HepG2 (cell line): ENCODE measurements around the gene KSR1. TPM values are rescaled to one million over a fixed set of nuclear protein-coding genes. Genes with fewer than 3 reads are reported as not detected.

Experiments used
- ATAC-seq: fragments of 200-7000 bp; cut with Tn5 transposase; 3 replicates; pipeline ENCODE4 v1.9.1; 2020; ENCODE audit warnings: mild to moderate bottlenecking, moderate library complexity
- BruUV-seq: library from RNA; stranded (reverse); fragments of 400-500 nt; replicated peaks from 2 replicates; lab custom pipeline; 2021; lab: Mats Ljungman, UMichigan
- CTCF ChIA-PET: fragments of 300-600 bp; formaldehyde crosslinking; extraction: SDS; loops from one replicate; lab custom pipeline; 2021; ENCODE audit warnings: low total read pairs, inconsistent platforms, low intra/inter-chr PET ratio; lab: Yijun Ruan, JAX
- POLR2A ChIA-PET: fragments of 350-600 bp; sonication (Branson Sonifier 250); formaldehyde crosslinking; loops from one replicate; lab custom pipeline; 2020; ENCODE audit warnings: antibody characterized with exemption, inconsistent platforms; lab: Yijun Ruan, JAX
- DNase-seq: peaks from one replicate; pipeline ENCODE4 v3.0.0-alpha.2; 2015; ENCODE audit warnings: low spot score
- FAIRE-seq: peaks from 3 replicates; lab custom pipeline; 2011; peaks lifted over from hg19 to GRCh38; lab: Jason Lieb, UNC
- H2AFZ ChIP-seq: one replicate; pipeline ENCODE4 v1.6.1; 2011; ENCODE audit warnings: low read length, inconsistent platforms
- H3K27ac ChIP-seq: fragments of 300-600 bp; 3 replicates; pipeline ENCODE4 v1.8.0; 2011; ENCODE audit warnings: mixed run types, mild to moderate bottlenecking, mixed read lengths, low read length, inconsistent platforms; ENCODE audit not compliant: insufficient read depth; ENCODE audit errors: extremely low read length
- H3K27me3 ChIP-seq, 2 experiments: fragments of 200-600 bp in 1 of 2; 2 replicates in 1 of 2; 3 replicates in 1 of 2; pipeline versions ENCODE4 v1.6.0 to v1.8.0; 2011; ENCODE audit warnings: low read length in 2 of 2, mild to moderate bottlenecking in 2 of 2, moderate library complexity in 2 of 2, inconsistent platforms in 1 of 2; ENCODE audit not compliant: insufficient read depth in 2 of 2, control insufficient read depth in 1 of 2
- H3K36me3 ChIP-seq, 2 experiments: fragments of 200-600 bp in 1 of 2; replicated peaks in 1 of 2; 2 replicates in 1 of 2; 3 replicates in 1 of 2; pipeline versions ENCODE4 v1.5.1 to v1.8.0; 2011; ENCODE audit warnings: low read length in 2 of 2, inconsistent platforms in 1 of 2; ENCODE audit not compliant: insufficient read depth in 2 of 2, control insufficient read depth in 1 of 2
- H3K4me1 ChIP-seq: 2 replicates; pipeline ENCODE4 v1.5.1; 2012; ENCODE audit warnings: low read length, inconsistent platforms; ENCODE audit not compliant: insufficient read depth
- H3K4me2 ChIP-seq: 2 replicates; pipeline ENCODE4 v1.6.0; 2011; ENCODE audit warnings: low read depth, low read length, inconsistent platforms
- H3K4me3 ChIP-seq, 3 experiments: fragments of 200-600 bp in 1 of 3; sonication (generic), shearing (Covaris generic) in 1 of 3; replicated peaks in 1 of 3; 2 replicates each; pipeline ENCODE4 v1.5.1; 2011 to 2016; ENCODE audit warnings: low read length in 3 of 3, inconsistent platforms in 2 of 3, low read depth in 2 of 3, mild to moderate bottlenecking in 2 of 3, control low read depth in 1 of 3, mixed read lengths in 1 of 3; ENCODE audit not compliant: insufficient read depth in 1 of 3
- H3K79me2 ChIP-seq: one replicate; pipeline ENCODE4 v1.6.1; 2011; ENCODE audit warnings: low read length, inconsistent platforms; ENCODE audit not compliant: insufficient read depth
- H3K9ac ChIP-seq: 2 replicates; pipeline ENCODE4 v1.6.0; 2011; ENCODE audit warnings: mild to moderate bottlenecking, low read depth, low read length, inconsistent platforms; ENCODE audit not compliant: insufficient read depth
- H3K9me3 ChIP-seq: 2 replicates; pipeline ENCODE4 v1.5.1; 2012; ENCODE audit warnings: mild to moderate bottlenecking, low read length
- H4K20me1 ChIP-seq: 2 replicates; pipeline ENCODE4 v1.6.0; 2011; ENCODE audit warnings: inconsistent platforms, mild to moderate bottlenecking, low read length, moderate library complexity; ENCODE audit not compliant: insufficient read depth
- FOXK1 ChIP-seq: sonication (generic); formaldehyde crosslinking; IDR thresholded peaks from 2 replicates; pipeline ENCODE4 v1.4.0; 2020; ENCODE audit warnings: low read depth, missing genetic modification reagents, borderline replicate concordance
- HOMEZ ChIP-seq: IDR thresholded peaks from 2 replicates; pipeline ENCODE4 v1.6.1; 2016; ENCODE audit warnings: low read depth
- KDM4B ChIP-seq: sonication (generic); formaldehyde crosslinking; IDR thresholded peaks from 2 replicates; pipeline ENCODE4 v1.4.0; 2020; ENCODE audit warnings: missing genetic modification reagents
- MAZ ChIP-seq, 2 experiments: sonication (generic) in 1 of 2; formaldehyde crosslinking in 1 of 2; IDR thresholded peaks; 2 replicates each; pipeline versions ENCODE4 v1.5.0 to v1.6.1; 2012 to 2020; ENCODE audit warnings: low read depth in 2 of 2, mild to moderate bottlenecking in 2 of 2, borderline replicate concordance in 1 of 2, improper control_type of control experiment in 1 of 2, low read length in 1 of 2, missing genetic modification reagents in 1 of 2, moderate library complexity in 1 of 2
- RCOR2 ChIP-seq: IDR thresholded peaks from 2 replicates; pipeline ENCODE4 v1.6.1; 2016; ENCODE audit warnings: missing biosample characterization, missing genetic modification reagents
- SP4 ChIP-seq: sonication (generic); formaldehyde crosslinking; IDR thresholded peaks from 2 replicates; pipeline ENCODE4 v1.8.1; 2023; ENCODE audit warnings: mild to moderate bottlenecking, missing genetic modification reagents
- ZHX2 ChIP-seq, 2 experiments: sonication (generic) in 1 of 2; formaldehyde crosslinking in 1 of 2; IDR thresholded peaks; 2 replicates each; pipeline versions ENCODE4 v1.6.1 to v1.9.0; 2014 to 2022; ENCODE audit warnings: antibody characterized with exemption in 1 of 2, borderline replicate concordance in 1 of 2, inconsistent platforms in 1 of 2, low read depth in 1 of 2, missing genetic modification reagents in 1 of 2
- ZNF20 ChIP-seq: sonication (generic); formaldehyde crosslinking; IDR thresholded peaks from 2 replicates; pipeline ENCODE4 v1.4.0; 2020; ENCODE audit warnings: mild to moderate bottlenecking, moderate library complexity, missing genetic modification reagents
- ZNF317 ChIP-seq: sonication (generic); formaldehyde crosslinking; IDR thresholded peaks from 2 replicates; pipeline ENCODE4 v1.5.0; 2020; ENCODE audit warnings: mild to moderate bottlenecking, missing genetic modification reagents
- ZNF34 ChIP-seq: sonication (generic); formaldehyde crosslinking; IDR thresholded peaks from 2 replicates; pipeline ENCODE4 v1.4.0; 2020; ENCODE audit warnings: mild to moderate bottlenecking, missing genetic modification reagents, borderline replicate concordance
- ZNF878 ChIP-seq: sonication (generic); formaldehyde crosslinking; IDR thresholded peaks from 2 replicates; pipeline ENCODE4 v1.8.1; 2023; ENCODE audit warnings: mild to moderate bottlenecking, missing genetic modification reagents, moderate library complexity
- WGBS: methylation state at CpG from one replicate; pipeline ENCODE4 v1.1.6; 2017; ENCODE audit warnings: low lambda C conversion rate; 5-methylcytosine and 5-hydroxymethylcytosine counted together
- in situ Hi-C: cut with HindIII; loops from 2 replicates; pipeline ENCODE4 v1.10.0; 2017; ENCODE audit warnings: low pct_unique_long_range_greater_than_20kb; ENCODE audit not compliant: extremely low pct_ligation_motif_present
- intact Hi-C: fragments of 100-400 bp; cut with micrococcal nuclease; formaldehyde crosslinking; loops from one replicate; pipeline ENCODE4 v1.10.0; 2022; ENCODE audit not compliant: unreplicated experiment
- polyA plus RNA-seq, 8 experiments: library from polyadenylated mRNA; depleted of rRNA in 3 of 8; stranded (reverse) in 7 of 8; unstranded in 1 of 8; fragments of >200 nt; fragmentation: Illumina TruSeq in 4 of 8; extraction: Trizol in 4 of 8; gene quantifications; 2 replicates each; pipeline versions ENCODE4 v1.2.1 to v1.2.3, GENCODE V29; 2011 to 2016; ENCODE audit warnings: low read depth in 4 of 8, missing spikeins in 1 of 8, mixed read lengths in 1 of 8; ENCODE audit not compliant: insufficient read depth in 1 of 8
- total RNA-seq, 5 experiments: library from RNA; depleted of rRNA; stranded (reverse); fragments of >200 nt; fragmentation: Illumina TruSeq; extraction: Trizol; gene quantifications; 2 replicates each; pipeline ENCODE4 v1.2.3, GENCODE V29; 2016; ENCODE audit warnings: low read depth in 1 of 5

Gene KSR1
- total and polyA plus RNA-seq, 2 of the 13 experiments (the other 11 are each of a cell fraction or from before 2014, with no cell fraction given) = 10.1 to 16.6 TPM

DNA sequence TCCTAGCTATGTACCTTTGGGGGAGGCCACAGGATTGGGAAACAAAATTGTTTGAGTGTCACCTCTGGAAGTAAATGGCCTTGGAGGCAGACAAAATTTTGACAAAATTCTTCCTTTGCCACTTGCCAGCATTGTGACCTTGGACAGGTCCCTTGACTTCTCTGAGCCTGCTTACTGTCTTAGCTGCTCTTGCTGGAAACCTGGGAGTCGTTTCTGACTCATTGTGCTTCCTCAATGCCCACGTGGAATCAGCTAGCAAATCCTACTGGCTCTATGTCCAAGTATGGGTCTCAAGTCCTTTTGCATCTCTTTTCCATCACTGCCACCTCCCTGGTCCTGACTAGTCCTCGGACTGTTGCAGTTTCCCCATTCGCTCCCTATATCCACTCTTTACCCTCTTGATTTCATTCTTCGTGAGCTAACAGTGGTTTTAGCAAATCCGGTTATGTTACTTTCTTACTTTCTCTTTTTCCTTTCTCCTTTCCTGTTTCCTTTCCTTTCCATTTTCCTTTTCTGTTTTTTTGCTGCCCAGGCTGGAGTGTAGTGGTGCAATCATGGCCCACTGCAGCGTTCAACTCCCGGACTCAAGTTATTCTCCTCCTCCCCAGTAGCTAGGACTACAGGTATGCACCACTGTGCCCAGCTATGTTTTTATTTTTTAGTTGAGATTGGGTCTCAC lies 106.7 kb downstream of the KSR1 start (continued):
- no peak for TF ChIP-seq ZNF317 (CRISPR knock-in tag)
- no peak for TF ChIP-seq ZNF34 (CRISPR knock-in tag)
- no peak for TF ChIP-seq FOXK1
- TF ChIP-seq ZNF878 (CRISPR knock-in tag) = no peak
- TF ChIP-seq KDM4B (CRISPR knock-in tag) = no peak
- no peak for TF ChIP-seq MAZ (IDR thresholded peaks at IDR 0.05; ENCODE audit: borderline replicate concordance, low read depth, low read length)
- TF ChIP-seq MAZ (CRISPR knock-in tag; IDR thresholded peaks at IDR 0.05; ENCODE audit: low read depth) = no peak

DNA sequence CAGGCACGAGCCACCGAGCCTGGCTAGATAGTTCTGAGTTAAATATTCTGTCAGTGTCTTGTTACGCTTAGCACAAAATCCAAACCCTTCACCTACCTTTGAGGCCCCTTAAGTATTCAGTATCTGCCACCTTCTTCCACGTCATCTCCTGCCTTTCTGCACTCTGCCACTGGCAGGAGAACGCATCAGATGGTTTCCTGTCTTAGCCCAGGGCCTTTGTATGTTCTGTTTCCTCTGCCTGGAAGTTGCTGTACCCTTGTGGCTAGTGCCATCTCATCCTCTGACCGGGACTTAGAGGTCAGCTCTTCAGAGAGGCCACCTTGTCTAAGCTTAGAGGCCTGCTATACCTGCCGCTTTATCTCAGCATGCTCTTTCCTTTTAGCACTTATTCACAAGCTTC lies 107.3 kb downstream of the KSR1 start:
- DNase-seq = no peak
- peaks cover 35% of the 10 kb centered on the region for H3K4me1 ChIP-seq
- no peak for ATAC-seq
- no peaks in the 10 kb centered on the region for H4K20me1 ChIP-seq
- 98% methylated on average over 7 of the region's 7 CpGs for WGBS
- no peak for FAIRE-seq
- peaks cover 1 to 8% of the 10 kb centered on the region in 2 experiments; a peak in 3 of 5 replicates for H3K36me3 ChIP-seq
- H3K9ac ChIP-seq = no peak overlapping the region
- BruUV-seq = no TSS peak
- H3K4me3 ChIP-seq = no peak overlapping the region
- H3K27me3 ChIP-seq = no peaks in the 10 kb centered on the region
- no peak overlapping the region for H2AFZ ChIP-seq
- in situ Hi-C loops = no loop called here
- H3K4me2 ChIP-seq = no peak overlapping the region
- intact Hi-C loops = no loop called here
- H3K79me2 ChIP-seq = no peaks in the 10 kb centered on the region
- CTCF ChIA-PET = no interaction called here
- H3K9me3 ChIP-seq = no peaks in the 10 kb centered on the region
- POLR2A ChIA-PET = interaction anchor here (0.6 to 0.8 kb wide), 2 partner anchors 69 to 211 kb away, joined by 3 read pairs; no protein-coding TSS in a partner anchor
- no peak overlapping the region for H3K27ac ChIP-seq
- TF ChIP-seq HOMEZ = no peak
- no peak for TF ChIP-seq RCOR2
- no peak for TF ChIP-seq MAZ (IDR thresholded peaks at IDR 0.05; ENCODE audit: borderline replicate concordance, low read depth, low read length)
- TF ChIP-seq MAZ (CRISPR knock-in tag; IDR thresholded peaks at IDR 0.05; ENCODE audit: low read depth) = no peak
- TF ChIP-seq SP4 (CRISPR knock-in tag) = no peak
- no peak for TF ChIP-seq ZNF20
- no peak for TF ChIP-seq ZHX2 (IDR thresholded peaks at IDR 0.05; ENCODE audit: low read depth)
- no peak for TF ChIP-seq ZHX2 (CRISPR knock-in tag; IDR thresholded peaks at IDR 0.05; ENCODE audit: borderline replicate concordance)
